Activated T-cell treated with anti-CD3 and anti-CD28 coated beads for 48 hours (primary cell): ENCODE data around the gene PPP1R2C.

ENCODE experiments used
- DNase-seq: peaks from one replicate; pipeline ENCODE4 v3.0.0-alpha.2; 2020; ENCODE audit warnings: low read depth

The PPP1R2C gene

GRCh38 chrX:42778096-42778495 lies at the start of gene PPP1R2C:
Gene PPP1R2C, minus strand, starts transcription at chrX:42778163. Its CDS starts 84 bp downstream, at chrX:42778079.
- DNase-seq: no peak

GRCh38 chrX:42825201-42825600 lies 47.2 kb upstream of the PPP1R2C start:
- DNase-seq: no peak

- no peak for DNase-seq
These were observed 46.6 kb upstream of the PPP1R2C start for GRCh38 chrX:42824541-42824940.

GRCh38 chrX:42823443-42823842 lies 45.5 kb upstream of the PPP1R2C start:
- DNase-seq: no peak

GRCh38 chrX:42821803-42822443 lies 44.0 kb upstream of the PPP1R2C start:
- no peak for DNase-seq

- no peak for DNase-seq
These were observed 40.4 kb upstream of the PPP1R2C start for GRCh38 chrX:42818151-42818921.

GRCh38 chrX:42809569-42809968 lies 31.6 kb upstream of the PPP1R2C start:
- DNase-seq: no peak

- no peak for DNase-seq
These were observed 29.4 kb upstream of the PPP1R2C start for GRCh38 chrX:42807393-42807792.

- DNase-seq: no peak
These were observed 26.6 kb upstream of the PPP1R2C start for GRCh38 chrX:42804524-42804923.

- no peak for DNase-seq
These were observed 25.4 kb upstream of the PPP1R2C start for GRCh38 chrX:42803320-42803719.

GRCh38 chrX:42797651-42798269 lies 19.8 kb upstream of the PPP1R2C start:
- no peak for DNase-seq

- no peak for DNase-seq
These were observed 5.5 kb upstream of the PPP1R2C start for GRCh38 chrX:42783451-42783850.

- DNase-seq: no peak
These were observed 1.8 kb downstream of the PPP1R2C start for GRCh38 chrX:42776195-42776594.

GRCh38 chrX:42772874-42773273 lies 5.1 kb downstream of the PPP1R2C start:
- no peak for DNase-seq

- DNase-seq: no peak
These were observed 6.2 kb downstream of the PPP1R2C start for GRCh38 chrX:42771506-42772335.

- no peak for DNase-seq
These were observed 7.4 kb downstream of the PPP1R2C start for GRCh38 chrX:42770566-42770965.

GRCh38 chrX:42759881-42760280 lies 18.1 kb downstream of the PPP1R2C start:
- DNase-seq: no peak

GRCh38 chrX:42755815-42756214 lies 22.1 kb downstream of the PPP1R2C start:
- no peak for DNase-seq

GRCh38 chrX:42754603-42755002 lies 23.4 kb downstream of the PPP1R2C start:
- no peak for DNase-seq

GRCh38 chrX:42754115-42754514 lies 23.8 kb downstream of the PPP1R2C start:
- DNase-seq: no peak

- DNase-seq: no peak
These were observed 25.2 kb downstream of the PPP1R2C start for GRCh38 chrX:42752730-42753129.

- no peak for DNase-seq
These were observed 26.4 kb downstream of the PPP1R2C start for GRCh38 chrX:42751573-42751972.
